Ascending aorta (tissue), 2 donors: ENCODE measurements around the gene AP1S3. TPM values are rescaled to one million over a fixed set of nuclear protein-coding genes. Genes with fewer than 3 reads are reported as not detected.

Experiments
- DNase-seq, 2 donors: peaks; one replicate each; pipeline ENCODE4 v3.0.0-alpha.2; 2019; ENCODE audit warnings: low spot score in 2 of 2
- H3K27ac ChIP-seq, 2 donors: fragments of 200-600 bp; sonication (generic); one replicate each; pipeline ENCODE4 v1.5.1; 2016 to 2017; ENCODE audit warnings: mild to moderate bottlenecking in 1 of 2
- H3K27me3 ChIP-seq: fragments of 200-600 bp; sonication (generic); one replicate; pipeline ENCODE4 v1.5.1; 2017
- H3K36me3 ChIP-seq, 2 donors: fragments of 200-600 bp; sonication (generic); one replicate each; pipeline ENCODE4 v1.5.1; 2016
- H3K4me1 ChIP-seq, 2 donors: fragments of 200-600 bp; sonication (generic); one replicate each; pipeline ENCODE4 v1.5.1; 2016 to 2017; ENCODE audit warnings: mild to moderate bottlenecking in 1 of 2
- H3K4me3 ChIP-seq, 2 donors: fragments of 200-600 bp; sonication (generic); one replicate each; pipeline ENCODE4 v1.5.1; 2016 to 2017; ENCODE audit warnings: mild to moderate bottlenecking in 1 of 2
- H3K9me3 ChIP-seq, 2 donors: fragments of 200-600 bp; sonication (generic); one replicate each; pipeline ENCODE4 v1.5.1; 2016
- intact Hi-C: fragments of 100-400 bp; cut with DNase I; formaldehyde crosslinking; loops from one replicate; pipeline ENCODE4 v1.15.1; 2023
- total RNA-seq: library from RNA; depleted of rRNA; stranded (reverse); fragments of >200 nt; gene quantifications from one replicate; pipeline ENCODE4 v1.1.0, GENCODE V29; 2016
- TF ChIP-seq, protein P1 (sequence below), 3 experiments: fragments of 200-600 bp in 2 of 3; fragments of 450-650 bp in 1 of 3; sonication (generic) in 2 of 3; IDR thresholded peaks; one replicate each; pipeline ENCODE4 v1.5.1; 2016 to 2019; ENCODE audit warnings: antibody characterized with exemption in 3 of 3, mild to moderate bottlenecking in 1 of 3, moderate library complexity in 1 of 3

AP1S3 gene
- total RNA-seq, 1 donor from 2014 or later = not detected

- Histone ChIP-seq H3K27me3 (no peaks in the 10 kb centered on the region), H3K36me3 (peaks cover 0 to 7% of the 10 kb centered on the region in 2 donors), H3K9me3 (no peaks in the 10 kb centered on the region), H3K27ac (no peak overlapping the region), H3K4me3 (no peak overlapping the region), H3K4me1 (no peaks in the 10 kb centered on the region)
- TF ChIP-seq, protein P1, sequence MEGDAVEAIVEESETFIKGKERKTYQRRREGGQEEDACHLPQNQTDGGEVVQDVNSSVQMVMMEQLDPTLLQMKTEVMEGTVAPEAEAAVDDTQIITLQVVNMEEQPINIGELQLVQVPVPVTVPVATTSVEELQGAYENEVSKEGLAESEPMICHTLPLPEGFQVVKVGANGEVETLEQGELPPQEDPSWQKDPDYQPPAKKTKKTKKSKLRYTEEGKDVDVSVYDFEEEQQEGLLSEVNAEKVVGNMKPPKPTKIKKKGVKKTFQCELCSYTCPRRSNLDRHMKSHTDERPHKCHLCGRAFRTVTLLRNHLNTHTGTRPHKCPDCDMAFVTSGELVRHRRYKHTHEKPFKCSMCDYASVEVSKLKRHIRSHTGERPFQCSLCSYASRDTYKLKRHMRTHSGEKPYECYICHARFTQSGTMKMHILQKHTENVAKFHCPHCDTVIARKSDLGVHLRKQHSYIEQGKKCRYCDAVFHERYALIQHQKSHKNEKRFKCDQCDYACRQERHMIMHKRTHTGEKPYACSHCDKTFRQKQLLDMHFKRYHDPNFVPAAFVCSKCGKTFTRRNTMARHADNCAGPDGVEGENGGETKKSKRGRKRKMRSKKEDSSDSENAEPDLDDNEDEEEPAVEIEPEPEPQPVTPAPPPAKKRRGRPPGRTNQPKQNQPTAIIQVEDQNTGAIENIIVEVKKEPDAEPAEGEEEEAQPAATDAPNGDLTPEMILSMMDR (IDR thresholded peaks at IDR 0.05) = no peak
- DNase-seq = no peak
- intact Hi-C loops = no loop called here
These were observed 15.0 kb upstream of the AP1S3 start for GRCh38 chr2:223852281-223852795.

DNA sequence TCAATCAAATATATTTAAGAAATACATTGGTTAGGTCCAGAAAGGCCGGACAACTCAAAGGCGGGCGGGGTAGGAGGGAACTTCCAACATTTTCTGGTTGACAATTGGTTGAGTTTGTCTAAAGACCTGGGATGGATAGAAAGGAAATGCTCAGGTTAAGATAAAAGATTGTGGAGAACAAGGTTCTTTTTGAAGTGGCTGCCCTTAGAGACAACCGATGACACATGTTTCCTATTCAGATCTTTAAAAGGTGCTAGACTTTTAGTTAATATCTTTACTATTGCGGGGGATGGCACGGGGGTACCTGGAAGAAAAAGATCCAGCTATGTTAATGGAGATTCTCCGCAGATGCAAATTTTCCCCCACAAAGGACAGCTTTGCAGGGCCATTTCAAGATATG is 10.0 kb upstream of the AP1S3 start:
- intact Hi-C loops = no loop called here
- Histone ChIP-seq H3K4me3 (no peak overlapping the region), H3K36me3 (peaks cover 0 to 4% of the 10 kb centered on the region in 2 donors), H3K4me1 (no peaks in the 10 kb centered on the region), H3K9me3 (no peaks in the 10 kb centered on the region), H3K27me3 (no peaks in the 10 kb centered on the region), H3K27ac (no peak overlapping the region)
- TF ChIP-seq, protein P1 (IDR thresholded peaks at IDR 0.05) = no peak
- no peak for DNase-seq

DNA sequence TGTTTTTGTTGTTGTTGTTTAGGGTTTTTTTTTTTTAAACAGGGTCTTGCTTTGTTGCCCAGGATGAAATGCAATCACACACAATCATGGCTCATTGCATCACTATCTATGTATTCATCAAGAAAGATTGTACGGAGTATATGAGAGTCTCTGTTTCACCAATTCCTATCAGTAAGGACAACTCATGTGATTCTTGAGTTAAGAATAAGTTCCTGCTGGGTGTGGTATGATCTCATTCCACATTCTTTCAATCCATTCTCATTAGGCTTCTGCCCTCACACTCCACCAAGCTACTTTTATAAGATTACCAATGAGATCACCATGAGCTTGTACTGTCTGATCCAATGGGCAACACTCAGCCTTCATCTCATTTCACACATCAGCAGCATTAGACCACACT is 9.1 kb upstream of the AP1S3 start:
- Histone ChIP-seq H3K36me3 (peaks cover 0 to 4% of the 10 kb centered on the region in 2 donors), H3K27me3 (no peaks in the 10 kb centered on the region), H3K4me3 (no peak overlapping the region), H3K9me3 (no peaks in the 10 kb centered on the region), H3K4me1 (no peaks in the 10 kb centered on the region), H3K27ac (no peak overlapping the region)
- DNase-seq = no peak
- TF ChIP-seq, protein P1 (IDR thresholded peaks at IDR 0.05) = no peak
- intact Hi-C loops = no loop called here

- Histone ChIP-seq H3K4me1 (peaks cover 0 to 4% of the 10 kb centered on the region in 2 donors), H3K4me3 (no peak overlapping the region), H3K36me3 (no peaks in the 10 kb centered on the region), H3K27ac (no peak overlapping the region), H3K27me3 (no peaks in the 10 kb centered on the region), H3K9me3 (no peaks in the 10 kb centered on the region)
- TF ChIP-seq, protein P1 (IDR thresholded peaks at IDR 0.05) = no peak
- no peak for DNase-seq
- intact Hi-C loops = no loop called here
These were observed 4.2 kb upstream of the AP1S3 start for GRCh38 chr2:223841436-223842190.

DNA sequence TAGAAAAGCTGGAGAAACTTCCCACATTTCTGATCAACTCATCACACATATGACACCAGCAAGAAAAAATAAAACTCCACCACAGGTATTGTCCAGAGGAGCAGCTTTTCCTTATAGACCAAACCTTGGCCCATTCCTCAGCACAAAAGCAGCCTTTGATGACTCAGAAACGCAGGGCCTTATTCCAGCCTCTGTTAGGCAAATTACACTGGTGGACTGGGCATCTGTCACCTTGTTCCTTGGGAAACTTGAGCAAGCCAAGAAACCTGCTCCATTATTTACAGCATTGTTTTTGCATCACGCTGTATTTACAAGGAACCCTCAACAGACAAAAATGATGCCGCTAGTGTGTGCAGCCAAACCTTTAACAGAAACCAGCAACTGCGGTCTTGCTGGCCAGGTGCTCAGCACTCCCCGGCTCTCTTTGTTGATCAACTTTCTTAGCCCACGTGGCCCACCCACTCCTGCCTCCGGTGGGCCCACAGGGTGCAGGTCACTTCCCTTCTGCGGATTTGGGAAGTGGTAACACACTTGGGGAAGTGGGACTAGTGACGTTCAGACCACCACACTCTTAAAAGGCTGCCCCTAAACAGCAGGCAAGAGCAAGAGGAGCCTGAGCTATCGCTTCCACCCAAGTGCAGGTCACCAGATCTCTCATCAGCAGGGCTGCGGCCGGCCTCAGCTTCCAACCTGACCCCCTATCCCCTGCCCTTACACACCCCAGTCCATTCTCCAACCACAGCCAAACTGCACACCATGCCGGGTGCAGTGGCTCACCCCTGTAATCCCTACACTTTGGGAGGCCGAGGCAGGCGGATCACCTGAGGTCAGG is 1.5 kb downstream of the AP1S3 start:
- intact Hi-C loops = no loop called here
- no peak for DNase-seq
- TF ChIP-seq, protein P1 (IDR thresholded peaks at IDR 0.05) = no peak
- Histone ChIP-seq H3K9me3 (no peaks in the 10 kb centered on the region), H3K4me3 (peak overlapping the region in 1 of 2 donors; percentile 72), H3K36me3 (no peaks in the 10 kb centered on the region), H3K4me1 (peaks cover 0 to 6% of the 10 kb centered on the region in 2 donors), H3K27me3 (no peaks in the 10 kb centered on the region), H3K27ac (no peak overlapping the region)
